Astrocyte of the spinal cord (primary cell): ENCODE results near the gene LHFPL3.

Experiments
- DNase-seq: peaks from one replicate; pipeline ENCODE4 v3.0.0; 2011; ENCODE audit warnings: low read depth, low spot score
- H3K4me3 ChIP-seq: 2 replicates; pipeline ENCODE4 v1.5.1; 2011; ENCODE audit warnings: low read depth, mild to moderate bottlenecking, low read length, moderate library complexity
- CTCF ChIP-seq: IDR thresholded peaks from 2 replicates; pipeline ENCODE4 v1.5.1; 2012; ENCODE audit warnings: low read depth, mild to moderate bottlenecking, low read length, inconsistent platforms
- in situ Hi-C: cut with HindIII; loops from 2 replicates; pipeline ENCODE4 v1.10.0; 2017; ENCODE audit warnings: low sequenced_read_pairs

LHFPL3 gene

DNA sequence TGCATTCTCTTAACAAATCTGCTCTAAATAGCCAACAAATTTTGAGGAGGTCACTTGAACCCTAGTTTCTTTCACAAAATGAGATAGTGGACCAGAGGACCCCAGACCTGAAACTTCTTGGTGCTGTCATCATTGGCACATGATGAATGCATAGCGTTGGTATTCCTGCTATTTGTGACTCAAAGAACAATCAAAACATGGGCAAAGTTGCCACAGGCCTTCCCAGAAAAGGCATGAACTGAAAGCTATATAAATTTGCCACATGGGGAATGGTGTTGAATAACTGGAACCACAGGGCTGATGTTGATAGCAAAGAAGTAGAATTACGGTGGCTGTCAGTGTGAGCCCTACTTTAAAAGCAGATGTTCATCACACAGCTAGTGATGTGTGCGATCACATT is 465.8 kb downstream of the LHFPL3 start:
- in situ Hi-C loops, result no loop called here
- DNase-seq, result no peak
- TF ChIP-seq CTCF, result no peak
- H3K4me3 ChIP-seq, result no peak overlapping the region

DNA sequence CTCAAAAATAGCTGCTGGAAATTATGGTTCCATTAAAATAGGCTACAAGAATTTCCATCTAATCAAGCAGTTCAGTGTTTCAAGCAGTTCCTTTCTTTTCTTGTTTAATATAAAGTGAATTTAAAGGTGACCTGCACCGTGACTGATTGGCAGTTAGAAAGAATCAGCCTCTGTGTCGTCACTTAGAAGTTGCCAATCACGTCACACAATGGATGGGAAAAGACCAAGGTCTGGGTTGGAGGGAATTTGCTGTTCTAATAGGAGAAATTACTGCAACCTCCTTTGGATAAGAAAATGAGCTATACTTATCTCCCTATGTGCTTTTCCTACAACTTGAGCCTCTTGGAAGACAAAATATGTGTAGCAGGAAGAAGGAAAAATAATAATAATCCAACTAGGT is 466.2 kb downstream of the LHFPL3 start:
- H3K4me3 ChIP-seq, result no peak overlapping the region
- TF ChIP-seq CTCF, result no peak
- in situ Hi-C loops, result no loop called here
- DNase-seq, result no peak

DNA sequence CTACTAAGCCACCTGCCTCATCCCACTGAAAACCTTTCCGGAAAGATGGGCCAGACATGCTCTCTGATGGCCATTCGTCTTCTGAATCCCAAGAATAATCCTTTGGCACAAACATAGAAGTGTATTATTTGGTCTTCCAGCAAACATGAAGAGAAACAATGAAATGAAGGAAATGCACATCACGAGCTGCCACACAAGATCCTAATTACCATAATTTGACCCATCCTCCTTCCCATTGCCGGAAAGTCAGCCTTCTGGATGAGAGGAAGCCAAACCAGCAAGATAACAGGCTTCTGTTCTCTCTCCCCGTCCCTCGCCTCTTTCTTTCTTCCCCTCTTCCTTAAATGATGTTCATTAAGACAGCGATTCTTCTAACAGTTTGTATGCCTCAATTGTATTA is 466.7 kb downstream of the LHFPL3 start:
- no peak for DNase-seq
- in situ Hi-C loops, result no loop called here
- TF ChIP-seq CTCF, result no peak
- no peak overlapping the region for H3K4me3 ChIP-seq

GRCh38 chr7:104795616-104796398 is 467.4 kb downstream of the LHFPL3 start:
- no peak overlapping the region for H3K4me3 ChIP-seq
- DNase-seq, result peak; percentile 5
- in situ Hi-C loops, result no loop called here
- no peak for TF ChIP-seq CTCF

GRCh38 chr7:104800307-104800706 is 471.9 kb downstream of the LHFPL3 start:
- no peak for TF ChIP-seq CTCF
- in situ Hi-C loops, result no loop called here
- H3K4me3 ChIP-seq, result no peak overlapping the region
- DNase-seq, result no peak

- in situ Hi-C loops, result no loop called here
- no peak for TF ChIP-seq CTCF
- no peak overlapping the region for H3K4me3 ChIP-seq
- no peak for DNase-seq
Observed at GRCh38 chr7:104801022-104801421, 472.6 kb downstream of the LHFPL3 start.
